ENCODE data around the gene MRPL10. TPM values are rescaled to one million over a fixed set of nuclear protein-coding genes. Genes with fewer than 3 reads are reported as not detected.

The MRPL10 gene
- total and polyA plus RNA-seq, 2 of the 8 experiments (the other 6 are each of a cell fraction or from before 2014, with no cell fraction given): 85.3 to 214 TPM

DNA sequence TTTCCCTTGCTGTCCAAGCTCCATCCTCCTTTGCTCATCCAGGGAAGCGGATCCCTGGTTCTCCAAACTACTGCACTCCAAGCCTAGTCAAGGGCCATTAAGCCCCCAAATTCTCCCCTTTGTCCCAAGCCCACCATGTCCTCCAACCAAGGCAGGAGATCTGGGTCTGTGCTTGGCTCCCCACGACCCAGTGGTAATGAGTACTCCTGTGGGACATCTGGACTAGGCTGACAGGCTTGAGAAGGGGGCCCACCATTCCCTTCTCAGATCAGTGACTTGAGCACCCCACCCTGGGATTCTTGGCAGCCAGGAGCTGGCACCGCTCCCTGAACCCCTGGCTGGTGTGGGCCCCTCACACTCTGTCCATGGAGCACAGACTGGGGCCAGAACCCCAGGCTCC, 26.9 kb downstream of the MRPL10 start:
- Histone ChIP-seq H4K91ac (replicated peaks; ENCODE audit: insufficient read length, low read length) (no peak overlapping the region), H3K4ac (replicated peaks; ENCODE audit: insufficient read length, low read depth, low read length) (no peak overlapping the region), H3K4me1 (replicated peaks in 1 of 4; ENCODE audit: control insufficient read depth in 3 of 4, insufficient read depth in 4 of 4, low read length in 3 of 4) (no peaks in the 10 kb centered on the region), H3K56ac (replicated peaks; ENCODE audit: insufficient read length, low read depth, low read length) (no peak overlapping the region), H4K20me1 (replicated peaks in 1 of 2; ENCODE audit: control insufficient read depth in 1 of 2, insufficient read depth in 2 of 2, low read length in 2 of 2) (peaks cover 2% of the 10 kb centered on the region in 2 experiments), H3K18ac (ENCODE audit: extremely low read depth, low read length) (no peak overlapping the region), H2BK12ac (ENCODE audit: low read depth, low read length) (no peak overlapping the region), H3K9me3 (ENCODE audit: insufficient read depth in 2 of 2, low read depth in 1 of 2, low read length in 1 of 2) (no peaks in the 10 kb centered on the region), H3K27me3 (replicated peaks in 1 of 4; ENCODE audit: control insufficient read depth in 3 of 4, extremely low read depth in 1 of 4, insufficient read depth in 3 of 4, low read length in 3 of 4) (no peaks in the 10 kb centered on the region), H4K5ac (ENCODE audit: insufficient read length, low read depth, low read length) (no peak overlapping the region), H3K27ac (ENCODE audit: low read depth, low read length) (no peak overlapping the region), H3K23me2 (ENCODE audit: low read depth, low read length) (no peaks in the 10 kb centered on the region), H2AFZ (ENCODE audit: low read length) (no peak overlapping the region), H2BK20ac (ENCODE audit: low read length) (no peak overlapping the region), H3K4me2 (ENCODE audit: insufficient read depth in 1 of 2, low read depth in 2 of 2, low read length in 2 of 2) (no peak overlapping the region), H2BK5ac (ENCODE audit: low read depth, low read length) (no peak overlapping the region), H2AK5ac (ENCODE audit: low read depth, low read length) (no peak overlapping the region), H3K4me3 (ENCODE audit: extremely low read depth in 1 of 4, insufficient read depth in 2 of 4, low read depth in 3 of 4, low read length in 4 of 4) (no peak overlapping the region), H4K8ac (ENCODE audit: extremely low read depth, insufficient read depth, low read length) (no peak overlapping the region), H3K23ac (ENCODE audit: insufficient read length) (no peak overlapping the region), H3K36me3 (ENCODE audit: control insufficient read depth in 2 of 4, insufficient read depth in 4 of 4, low read length in 3 of 4) (no peaks in the 10 kb centered on the region; a peak in 1 of 8 replicates), H2BK120ac (replicated peaks; ENCODE audit: low read depth, low read length) (no peak overlapping the region), H3K79me1 (ENCODE audit: low read depth, low read length) (no peaks in the 10 kb centered on the region), H2BK15ac (ENCODE audit: low read length) (no peak overlapping the region), H3K79me2 (ENCODE audit: control insufficient read depth in 1 of 2, insufficient read depth in 2 of 2, low read length in 2 of 2) (no peaks in the 10 kb centered on the region), H3K9ac (replicated peaks in 1 of 4; ENCODE audit: extremely low read depth in 1 of 4, low read depth in 3 of 4, low read length in 3 of 4) (no peak overlapping the region), H3K14ac (ENCODE audit: insufficient read length) (no peak overlapping the region)
- POLR2A ChIA-PET (ENCODE audit: partially characterized antibody): interaction anchor here (1.2 kb wide), 1 partner anchor 44 kb away, joined by 3 read pairs; no protein-coding TSS in a partner anchor
- TF ChIP-seq ASH2L (IDR thresholded peaks at IDR 0.05; ENCODE audit: low read length): no peak
- TF ChIP-seq RXRA (IDR thresholded peaks at IDR 0.05; ENCODE audit: insufficient read depth, low read depth, low read length): no peak
- DNase-seq (ENCODE audit: low read depth in 1 of 2, low spot score in 2 of 2) (no peak), FAIRE-seq (no peak)
- CTCF ChIA-PET (ENCODE audit: partially characterized antibody): interaction anchor here (0.7 to 5.6 kb wide), 10 partner anchors 11 to 1000 kb away, joined by 3 to 57 read pairs (median 4); partner anchors contain the start of gene OSBPL7
- WGBS, 2 experiments (ENCODE audit: extremely low coverage in 1 of 2, insufficient coverage in 1 of 2, insufficient read length in 1 of 2, insufficient replicate concordance in 2 of 2, low coverage in 1 of 2, low lambda C conversion rate in 2 of 2, missing lambda C conversion rate in 1 of 2): 83% methylated on average over 3 of the region's 3 CpGs; no CpG with 5 or more reads in 1 of the 2 experiments

Measured in H1 (cell line).